ENCODE results near the gene TRMT10A. TPM values are rescaled to one million over a fixed set of nuclear protein-coding genes. Genes with fewer than 3 reads are reported as not detected.
"Not testable (repeated sequence)": the region's sequence is repeated elsewhere in the genome, so short reads cannot be mapped to it uniquely, and the experiment has no call there.

The TRMT10A gene
- total RNA-seq, 1 donor from 2014 or later: 7.3 TPM

DNA sequence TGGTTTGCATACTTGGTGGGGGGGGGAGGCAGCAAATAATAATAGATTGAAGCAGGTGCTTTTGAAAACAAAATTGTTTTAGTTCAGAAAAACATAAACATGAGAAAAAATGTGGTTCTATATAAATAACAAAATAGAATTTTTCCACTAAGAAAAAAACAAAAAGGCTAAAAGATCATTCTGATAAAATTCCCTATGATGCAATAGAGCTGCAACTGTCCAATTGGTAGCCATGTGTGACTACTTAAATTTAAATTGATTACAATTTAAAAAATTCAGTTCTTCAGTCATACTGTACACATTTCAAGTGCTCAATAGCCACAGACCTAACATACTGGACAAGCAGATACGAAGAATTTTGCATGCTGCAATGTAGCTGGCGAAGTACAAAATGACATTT lies 11.0 kb downstream of the TRMT10A start:
- DNase-seq (ENCODE audit: low spot score): no peak

DNA sequence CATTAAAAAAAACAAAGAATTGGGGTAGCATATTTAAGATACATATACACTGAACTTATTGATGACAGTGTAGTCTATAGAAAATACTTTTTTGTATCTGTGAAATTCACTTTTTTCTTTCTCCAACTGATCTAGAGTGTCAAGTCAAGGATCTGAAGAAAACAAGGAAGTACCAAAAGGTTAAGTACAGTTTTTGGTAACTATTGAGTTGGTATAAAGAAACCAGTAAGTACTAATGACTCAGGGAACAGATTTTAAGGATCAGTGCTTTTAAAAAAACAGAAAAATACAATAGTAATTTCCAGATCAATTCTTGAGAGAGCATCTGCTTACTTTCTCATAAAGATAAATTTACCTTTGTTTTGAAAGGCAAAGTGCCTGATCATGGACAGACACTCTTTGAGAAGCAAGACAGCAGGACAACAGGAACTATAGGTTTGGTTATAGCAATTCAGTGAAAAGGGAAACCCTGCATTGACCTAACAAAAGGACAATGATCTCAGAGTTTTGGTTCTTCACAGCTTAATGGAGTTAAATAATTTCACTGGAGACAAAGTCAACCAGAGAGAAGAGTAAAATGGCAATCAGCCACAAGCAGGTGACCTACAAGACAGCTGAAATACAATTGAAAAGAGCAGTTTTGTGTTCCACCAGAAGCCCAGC lies 23.4 kb downstream of the TRMT10A start:
- no peak for DNase-seq (ENCODE audit: low spot score)

DNA sequence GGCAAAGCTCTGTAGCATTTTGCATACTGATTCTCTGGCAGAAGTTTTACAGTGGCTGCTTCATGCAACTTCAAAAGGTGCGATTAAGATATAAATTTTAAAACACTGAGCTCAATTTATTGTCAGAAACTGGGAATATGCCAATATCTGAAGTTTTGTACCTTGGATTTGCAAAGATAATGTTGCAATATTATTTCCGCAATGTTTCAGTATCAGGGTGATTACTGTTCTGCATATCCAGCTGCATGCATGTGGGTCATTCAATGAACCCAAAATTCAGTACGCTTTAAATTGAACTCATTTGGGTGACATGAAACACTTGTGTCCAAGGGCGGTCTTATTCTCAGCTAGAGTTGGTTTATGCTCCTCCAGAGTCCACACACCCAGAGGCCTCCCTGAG lies 26.2 kb downstream of the TRMT10A start:
- DNase-seq (ENCODE audit: low spot score): no peak

DNA sequence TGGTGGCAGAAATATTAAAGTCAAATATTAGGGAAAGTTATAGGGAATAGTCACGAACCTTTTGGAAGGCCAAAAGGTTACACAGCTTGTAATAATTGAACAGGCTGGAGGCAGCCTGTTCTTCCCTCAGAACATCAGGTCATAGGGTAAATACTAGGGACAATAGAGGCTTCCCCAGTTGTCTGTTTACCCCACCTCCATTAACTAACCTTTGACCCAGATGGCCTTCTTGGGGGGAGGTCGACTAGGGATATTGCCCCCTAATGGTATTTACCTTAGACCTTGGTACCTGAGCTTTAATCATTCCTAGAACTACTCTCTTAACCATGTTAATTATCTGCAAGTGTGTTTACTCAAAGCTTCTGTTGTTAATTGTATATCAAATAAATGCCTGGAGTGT lies 27.0 kb downstream of the TRMT10A start:
- no peak for DNase-seq (ENCODE audit: low spot score)

DNA sequence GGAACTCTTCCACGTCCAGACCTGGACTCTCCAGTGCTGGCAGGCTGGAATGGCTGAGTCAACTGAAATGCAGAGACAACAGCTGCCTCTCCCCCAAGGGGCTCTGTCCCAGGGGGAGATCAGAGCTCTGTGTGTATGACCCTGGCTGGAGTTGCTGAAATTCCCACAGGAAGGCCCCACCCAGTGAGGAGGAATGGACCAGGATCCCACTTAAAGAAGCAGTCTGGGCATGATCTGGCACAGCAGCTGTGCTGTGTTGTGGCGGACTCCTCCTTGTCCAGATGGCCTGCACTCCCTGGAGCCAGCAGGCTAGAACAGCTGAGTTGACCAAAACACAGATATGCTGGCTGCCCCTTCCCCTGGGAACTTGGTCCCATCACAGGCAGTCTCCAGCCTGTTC lies 27.6 kb downstream of the TRMT10A start:
- DNase-seq (ENCODE audit: low spot score): no peak

DNA sequence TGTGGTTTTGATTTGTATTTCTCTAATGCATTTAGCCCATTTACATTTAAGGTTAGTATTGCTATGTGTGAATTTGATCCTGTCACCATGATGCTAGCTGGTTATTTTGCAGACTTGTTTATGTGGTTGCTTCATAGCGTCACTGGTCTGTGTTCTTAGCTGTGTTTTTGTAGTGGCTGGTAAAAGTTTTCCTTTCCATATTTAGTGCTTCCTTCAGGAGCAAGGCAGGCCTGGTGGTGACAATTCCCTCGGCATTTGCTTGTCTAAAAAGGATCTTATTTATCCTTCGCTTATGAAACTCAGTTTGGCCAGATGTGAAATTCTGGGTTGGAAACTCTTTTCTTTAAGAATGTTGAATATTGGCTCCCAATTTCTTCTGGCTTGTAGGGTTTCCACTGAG lies 29.1 kb downstream of the TRMT10A start:
- not testable (repeated sequence) for DNase-seq (ENCODE audit: low spot score)

DNA sequence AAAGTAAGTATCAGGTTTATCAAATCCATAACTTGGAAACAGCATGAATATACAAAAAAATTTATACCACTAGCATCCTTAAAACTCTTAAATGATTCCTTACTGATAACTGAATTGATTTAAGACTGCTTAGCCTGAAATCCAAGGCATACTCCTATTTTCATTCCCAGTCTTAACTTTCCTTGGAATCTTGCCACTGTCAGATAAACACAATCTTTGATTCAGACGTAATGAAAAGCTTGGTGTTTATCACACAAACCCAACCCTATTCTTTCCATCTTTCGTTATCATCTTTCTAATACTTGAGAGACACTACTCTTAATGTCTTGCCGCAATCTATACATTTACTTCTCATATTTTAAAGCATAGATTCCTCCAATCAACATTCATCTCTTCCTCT lies 33.9 kb downstream of the TRMT10A start:
- no peak for DNase-seq (ENCODE audit: low spot score)

DNA sequence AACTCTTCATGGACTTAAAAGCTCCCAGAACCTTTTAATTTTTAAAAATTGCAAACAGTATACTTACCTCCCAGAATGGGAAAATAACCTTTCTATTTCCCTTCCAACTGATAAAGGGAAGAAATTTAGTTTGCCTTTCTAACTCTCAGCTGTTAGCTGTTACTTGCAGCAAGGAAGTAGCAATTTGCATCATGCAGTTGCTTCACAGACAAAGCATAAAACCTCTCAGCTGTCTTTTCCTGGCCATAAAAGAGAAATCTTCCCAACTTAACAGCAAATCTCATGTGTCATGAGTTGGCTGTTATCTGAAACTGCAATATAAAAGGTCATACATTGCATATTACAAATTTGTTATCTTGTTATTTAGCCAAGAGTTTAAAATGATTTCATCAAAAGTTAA lies 34.6 kb downstream of the TRMT10A start:
- DNase-seq (ENCODE audit: low spot score): no peak

DNA sequence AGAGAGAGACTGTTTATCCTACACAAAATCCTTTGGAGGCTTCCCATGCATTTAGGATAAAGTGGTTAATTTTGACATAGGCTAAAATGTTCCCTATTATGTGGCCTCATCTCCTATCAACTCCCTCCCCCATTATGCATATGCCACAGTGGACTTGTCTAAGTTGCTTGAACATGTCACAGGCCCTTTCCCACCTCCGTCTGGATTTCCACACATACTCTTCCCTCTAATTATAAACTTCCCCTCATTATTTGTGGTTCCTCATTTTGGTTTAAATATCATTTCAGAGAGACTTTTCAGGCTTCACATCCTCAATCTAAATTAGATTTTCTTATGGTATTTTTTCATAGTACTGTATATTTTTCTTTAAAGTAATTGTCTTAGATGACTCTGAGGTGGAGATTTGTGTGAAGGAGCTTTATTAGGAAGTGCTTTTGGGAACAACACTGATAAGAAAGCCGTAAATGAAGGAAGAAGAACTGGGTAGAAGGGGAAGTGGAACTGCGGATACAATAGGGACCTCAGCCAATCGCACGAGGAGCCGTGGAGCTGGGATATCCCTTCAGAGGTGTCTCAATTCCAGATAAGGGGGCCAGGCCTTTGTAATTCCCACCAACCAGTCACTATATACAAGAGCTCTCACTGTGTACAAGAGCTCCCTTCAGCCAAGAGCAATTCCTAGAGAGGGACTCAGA lies 45.1 kb downstream of the TRMT10A start:
- DNase-seq (ENCODE audit: low spot score): no peak

DNA sequence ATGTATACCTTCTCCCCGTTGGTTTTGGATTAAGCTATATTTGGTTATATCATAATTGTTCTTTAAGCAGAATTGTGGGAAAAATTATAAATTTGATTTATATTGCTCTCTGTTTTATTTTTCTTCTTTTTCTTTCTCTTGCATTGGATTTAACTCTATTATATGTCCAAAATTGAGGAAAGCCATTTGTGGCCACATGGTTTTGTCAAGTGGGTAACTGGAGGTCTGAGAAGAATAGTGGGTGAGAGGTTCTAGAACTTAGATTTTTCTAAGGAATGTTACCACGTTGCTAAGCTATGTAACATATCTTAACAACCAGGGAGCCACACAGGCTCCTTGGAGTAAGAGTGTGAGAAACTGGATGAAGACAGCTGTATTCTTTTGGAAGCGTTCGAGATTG lies 53.1 kb downstream of the TRMT10A start, which contains the start of gene C4orf17:
Gene C4orf17, plus strand, starts transcription at position 301 of the 400 bp plus-strand sequence. CDS start 2,061 bp downstream, outside the sequence.
- DNase-seq (ENCODE audit: low spot score): no peak

DNA sequence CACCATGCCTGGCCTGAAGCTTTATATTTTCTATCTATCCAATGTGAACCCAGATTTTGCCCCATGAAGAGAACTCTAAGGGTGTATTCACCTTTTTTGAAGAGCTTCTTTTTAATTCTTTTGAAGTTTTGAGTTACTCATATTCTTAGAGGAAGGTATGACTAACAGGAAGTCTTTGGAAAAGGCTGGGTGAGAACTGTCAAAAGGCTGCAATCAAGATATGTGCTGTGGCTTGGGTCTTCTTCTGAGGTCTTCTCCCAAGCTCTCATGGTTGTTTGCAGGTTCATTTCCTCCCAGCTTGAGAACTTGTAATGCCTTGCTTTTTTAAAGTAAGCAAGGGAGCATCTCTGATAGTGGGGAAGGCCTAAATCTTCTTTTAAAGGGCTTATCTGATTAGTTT lies 56.1 kb downstream of the TRMT10A start:
- no peak for DNase-seq (ENCODE audit: low spot score)

DNA sequence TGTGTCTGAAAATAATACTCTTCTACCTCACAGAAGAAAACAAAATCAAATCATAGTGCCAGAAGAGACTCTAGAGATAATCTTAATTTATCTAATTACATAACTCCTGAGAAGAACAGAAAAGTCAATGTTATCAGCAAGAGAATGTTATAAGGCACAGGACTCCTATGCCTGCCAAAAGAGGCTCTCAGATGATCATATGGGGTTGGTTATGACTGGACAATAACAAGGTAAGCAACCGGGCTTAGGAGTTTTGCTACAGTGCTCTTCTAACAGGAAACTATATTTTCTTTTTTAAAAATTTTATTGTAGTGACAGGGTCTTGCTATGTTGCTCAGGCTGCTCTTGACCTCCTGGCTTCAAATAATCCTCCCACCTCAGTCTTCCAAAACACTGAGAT lies 56.5 kb downstream of the TRMT10A start:
- no peak for DNase-seq (ENCODE audit: low spot score)

DNA sequence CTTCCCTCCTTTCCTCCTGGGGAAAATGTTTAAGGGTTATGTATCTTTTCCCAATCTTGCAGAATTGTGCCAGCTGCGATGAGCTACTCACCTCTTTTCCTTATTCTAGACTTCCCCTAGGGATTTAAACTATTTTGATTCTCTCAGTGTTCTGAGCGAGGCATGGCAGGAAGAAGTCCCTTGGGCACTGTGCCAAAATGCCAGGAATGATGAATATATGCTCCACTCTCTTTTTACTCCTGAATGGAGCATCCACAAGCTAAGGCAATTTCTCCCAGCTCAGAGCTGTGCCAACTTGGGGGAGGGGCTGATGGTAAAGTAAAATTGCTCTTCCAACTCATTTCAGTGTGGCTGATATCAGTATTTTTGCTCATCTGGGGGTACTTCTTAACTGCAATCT lies 57.1 kb downstream of the TRMT10A start:
- DNase-seq (ENCODE audit: low spot score): no peak

DNA sequence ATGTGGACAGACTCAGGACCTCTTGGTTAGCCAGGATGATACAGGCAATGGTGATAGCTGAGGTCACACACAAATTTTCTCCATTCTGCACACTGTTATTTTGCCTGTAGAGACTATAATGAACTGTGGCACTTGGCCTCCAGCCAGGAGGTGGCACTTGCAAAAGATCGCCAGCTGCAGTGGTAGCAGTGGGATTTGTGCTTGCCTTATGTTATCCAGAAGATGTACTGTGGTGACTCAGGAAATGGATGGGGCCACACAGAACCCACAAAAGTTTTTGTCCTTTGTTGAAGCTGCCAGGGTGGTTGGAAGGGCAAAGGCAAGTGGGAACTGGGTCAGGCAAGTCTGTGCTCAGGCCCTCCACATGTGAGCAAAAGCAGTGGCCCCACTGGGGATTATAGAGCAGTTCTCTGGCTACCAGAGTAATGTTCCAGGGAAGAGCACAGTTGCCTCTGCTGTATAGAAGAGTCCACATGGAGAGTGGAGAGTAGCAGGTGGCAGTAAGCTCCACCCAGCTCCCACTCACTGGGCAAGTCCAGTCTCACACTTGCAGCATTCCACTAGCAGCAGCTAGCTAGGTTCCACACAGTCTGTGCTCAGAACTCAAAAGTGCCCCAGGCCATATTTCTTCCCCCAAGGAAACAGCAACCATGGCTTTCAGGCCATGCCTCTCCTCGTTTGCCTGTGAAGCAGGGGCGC lies 58.9 kb downstream of the TRMT10A start:
- DNase-seq (ENCODE audit: low spot score): no peak

Other genes starting within 250 kb of the TRMT10A start
- 144 TPM for gene ADH1B, start 242.6 kb downstream of the TRMT10A start, total RNA-seq
- gene ADH1C, start 211.3 kb downstream of the TRMT10A start, total RNA-seq: 41.6 TPM
- not detected for gene ADH7, start 128.7 kb downstream of the TRMT10A start, total RNA-seq
- not detected for gene C4orf17, start 53.0 kb downstream of the TRMT10A start, total RNA-seq
- 3.8 TPM for gene MTTP, start 10.8 kb upstream of the TRMT10A start, total RNA-seq
- 0.12 TPM for gene C4orf54, start 93.8 kb upstream of the TRMT10A start, total RNA-seq

All from mucosa of gallbladder (tissue), 1 donor.